ENCODE data around the gene XPNPEP1.
A peak's percentile ranks its signal among the peaks of the same experiment; 100 is the strongest.

XPNPEP1 gene

DNA sequence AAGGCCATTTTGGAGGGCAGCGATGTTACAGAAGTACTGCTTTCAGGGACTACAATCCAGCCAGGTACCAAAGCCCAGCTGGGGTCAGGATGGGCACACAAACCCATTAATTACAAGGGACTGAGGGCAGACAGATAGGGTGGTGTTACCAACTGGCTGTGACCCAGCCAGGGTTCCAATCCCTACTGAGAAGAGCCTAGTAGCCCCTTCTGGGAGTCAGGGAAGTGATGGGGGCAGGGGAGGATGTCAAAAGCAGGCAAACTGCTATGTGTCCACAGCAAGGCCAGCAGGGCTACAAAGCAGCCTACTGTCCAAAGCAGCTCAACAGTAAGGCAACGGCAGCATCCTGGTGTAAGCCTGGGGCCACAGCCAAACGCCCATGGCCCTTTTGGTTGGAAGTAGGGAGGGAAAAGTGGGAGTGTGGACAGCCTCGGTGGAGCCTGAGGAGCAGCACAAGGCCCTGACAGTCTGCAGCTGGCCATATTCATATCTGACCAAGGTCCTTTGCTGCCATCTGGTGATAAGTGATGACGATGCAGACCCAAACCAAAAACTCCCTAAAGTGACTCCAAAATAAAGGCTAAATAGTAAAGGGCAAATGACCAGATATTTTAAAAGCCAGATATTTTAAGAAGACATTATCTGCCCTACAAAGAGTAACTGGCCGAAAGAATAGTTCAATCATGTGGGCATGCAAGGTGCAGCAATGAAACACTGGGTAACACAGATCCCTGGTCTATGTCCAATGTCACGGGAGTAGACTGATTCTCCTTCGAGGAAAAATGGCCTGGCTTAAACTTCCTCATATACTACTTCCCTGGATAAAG is 56.9 kb downstream of the XPNPEP1 start:
- no peak for DNase-seq (ENCODE audit: low read depth, low spot score)

DNA sequence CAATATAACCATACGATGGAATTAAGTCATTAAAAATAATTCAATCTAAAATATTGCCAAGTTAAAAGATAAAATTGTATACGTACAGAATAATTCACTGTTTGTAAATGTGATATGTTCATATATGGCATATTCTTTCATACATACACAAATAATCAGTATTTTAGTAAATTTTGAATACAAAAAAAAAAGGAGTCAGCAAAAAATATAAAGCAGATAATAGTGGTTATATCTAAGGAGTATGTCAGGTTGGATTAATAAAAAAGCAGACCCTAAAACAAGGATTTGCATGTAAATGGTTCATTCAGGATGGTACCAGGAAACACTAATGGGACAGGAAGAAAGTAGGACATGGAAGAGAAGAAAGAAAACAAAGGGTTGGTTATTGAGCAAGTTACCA is 59.5 kb downstream of the XPNPEP1 start:
- DNase-seq (ENCODE audit: low read depth, low spot score) = no peak

DNA sequence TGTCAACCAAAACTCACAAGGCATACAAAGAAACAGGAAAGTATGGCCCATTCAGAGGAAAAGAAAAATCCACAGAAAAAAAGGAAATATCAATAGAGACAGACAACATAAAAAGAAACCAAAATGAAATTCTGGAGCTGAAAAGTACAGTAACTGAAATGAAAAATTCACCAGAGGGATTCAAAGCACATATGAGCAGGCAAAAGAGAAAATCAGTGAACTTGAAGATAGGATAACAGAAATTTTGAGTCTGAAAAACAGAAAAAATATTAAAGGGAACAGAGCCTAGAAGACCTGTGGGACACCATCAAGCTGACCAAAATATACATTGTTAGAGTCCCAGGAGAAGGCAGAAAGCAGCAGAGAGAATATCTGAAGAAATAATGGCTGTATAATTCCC is 60.6 kb downstream of the XPNPEP1 start:
- DNase-seq (ENCODE audit: low read depth, low spot score) = no peak

DNA sequence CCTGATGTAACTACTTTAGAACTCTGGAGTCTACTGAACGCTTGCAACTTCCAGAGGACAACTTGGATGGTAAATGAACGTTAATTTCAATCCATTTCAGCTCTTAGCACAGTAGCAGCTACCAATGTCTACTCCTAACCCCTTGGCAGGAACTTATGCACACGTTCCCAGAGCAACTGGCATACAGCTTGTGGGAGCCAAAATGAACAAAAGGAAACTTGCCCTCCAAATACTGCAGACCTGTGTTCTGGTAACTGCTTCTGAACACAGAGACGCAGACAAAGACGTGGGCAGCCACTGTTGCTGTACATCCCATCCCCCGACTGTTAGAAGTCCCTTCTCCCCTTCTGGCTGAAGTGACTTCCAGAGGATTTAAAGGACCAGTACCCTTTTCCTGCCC is 61.3 kb downstream of the XPNPEP1 start:
- DNase-seq (ENCODE audit: low read depth, low spot score) = no peak

DNA sequence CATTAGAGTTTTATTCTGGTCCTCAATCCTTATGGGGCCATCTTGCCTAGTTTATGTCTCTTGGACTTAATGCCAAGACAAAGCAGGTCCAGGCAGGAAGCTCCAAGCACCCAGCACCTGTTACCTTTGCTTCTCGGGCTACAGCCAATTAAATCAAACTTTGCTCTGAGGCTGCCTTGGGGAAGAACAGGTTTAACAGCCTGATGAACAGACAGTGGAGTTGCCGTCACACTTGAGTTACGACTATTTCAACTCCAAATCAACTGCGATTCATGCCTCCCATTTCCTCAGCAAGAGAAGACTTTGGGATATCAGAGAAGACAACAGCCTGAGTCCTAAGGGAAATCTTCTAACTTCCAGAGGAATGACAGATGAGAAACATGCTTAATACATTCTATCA is 62.2 kb downstream of the XPNPEP1 start:
- DNase-seq (ENCODE audit: low read depth, low spot score) = no peak

DNA sequence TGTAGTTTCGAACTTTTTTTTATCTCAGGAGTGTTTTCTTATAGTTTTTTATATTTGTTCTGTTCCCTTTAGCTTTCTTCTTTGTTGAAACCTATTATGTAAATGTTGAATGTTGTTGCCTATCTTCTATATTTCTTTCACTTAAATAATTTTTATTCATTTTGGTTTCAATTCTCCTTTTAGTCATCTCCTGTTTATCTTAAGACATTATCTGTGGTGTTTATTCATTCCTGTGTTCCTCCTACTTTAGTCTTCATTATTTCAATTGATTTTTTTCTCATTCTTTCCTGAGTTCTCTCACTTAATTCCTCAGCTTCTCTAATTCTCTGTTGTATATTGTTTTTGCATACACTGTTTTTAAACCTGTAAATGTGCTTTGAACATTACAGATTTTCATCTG is 64.1 kb downstream of the XPNPEP1 start:
- DNase-seq (ENCODE audit: low read depth, low spot score) = no peak

DNA sequence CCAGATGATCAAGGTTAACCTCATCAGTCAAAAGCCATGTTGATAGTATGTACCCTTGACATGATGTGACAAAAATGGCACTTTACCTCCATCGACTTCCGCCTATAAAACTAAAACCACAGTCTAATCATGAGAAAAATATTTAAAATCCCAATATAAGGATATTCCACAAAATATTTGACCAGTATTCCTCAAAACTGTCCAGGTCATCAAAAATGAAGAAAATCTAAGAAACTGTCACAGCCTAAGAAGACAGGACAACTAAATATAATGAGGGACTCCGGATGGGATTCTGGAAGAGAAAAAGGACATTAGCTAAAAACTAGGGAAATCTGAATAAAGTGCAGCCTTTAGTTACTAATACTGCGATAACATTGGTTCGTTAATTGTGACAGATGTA is 67.6 kb downstream of the XPNPEP1 start:
- no peak for DNase-seq (ENCODE audit: low read depth, low spot score)

DNA sequence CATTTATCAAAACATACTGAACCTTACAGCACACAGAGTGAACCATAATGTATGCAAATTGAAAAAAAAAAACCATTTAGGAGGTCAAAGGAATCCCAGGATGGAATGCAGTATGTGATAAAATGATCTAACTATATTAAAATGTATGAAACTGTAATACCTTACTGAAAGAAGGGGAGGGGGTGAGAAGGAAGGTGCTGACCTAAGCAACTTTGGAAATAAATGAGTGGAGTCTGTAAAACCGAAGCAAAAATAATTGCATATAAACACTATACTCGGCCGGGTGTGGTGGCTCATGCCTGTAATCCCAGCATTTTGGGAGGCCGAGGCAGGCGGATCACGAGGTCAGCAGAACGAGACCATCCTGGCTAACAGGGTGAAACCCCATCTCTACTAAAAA is 69.4 kb downstream of the XPNPEP1 start:
- DNase-seq (ENCODE audit: low read depth, low spot score) = no peak

DNA sequence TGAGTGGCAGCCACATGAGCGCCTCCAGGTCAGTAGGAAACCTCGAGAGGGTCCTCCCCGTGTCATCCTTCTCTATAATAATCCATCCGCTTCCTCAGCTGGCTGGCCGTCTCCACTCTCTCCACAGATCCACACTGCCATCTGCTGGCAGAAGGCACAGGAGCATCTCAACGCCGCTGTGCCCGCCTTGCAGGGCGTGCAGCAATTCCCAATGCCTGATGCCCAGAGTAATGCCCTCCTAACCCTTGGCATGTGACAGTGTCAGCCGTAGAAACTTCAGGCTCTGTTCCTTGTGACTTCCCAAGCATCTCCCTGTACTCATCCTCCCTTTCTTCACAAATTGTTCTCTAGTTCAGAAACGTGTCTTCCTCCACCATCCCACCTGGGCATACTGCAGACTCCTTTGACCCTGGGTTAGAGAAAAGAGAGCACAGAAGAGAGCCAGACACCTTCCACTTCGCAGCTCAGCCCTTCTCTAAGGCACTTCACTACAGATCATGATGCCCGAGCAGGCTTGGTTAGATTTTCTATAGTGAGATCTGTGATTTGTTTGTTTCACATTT is 70.8 kb downstream of the XPNPEP1 start:
- peak; percentile 55 for DNase-seq (ENCODE audit: low read depth, low spot score)

DNA sequence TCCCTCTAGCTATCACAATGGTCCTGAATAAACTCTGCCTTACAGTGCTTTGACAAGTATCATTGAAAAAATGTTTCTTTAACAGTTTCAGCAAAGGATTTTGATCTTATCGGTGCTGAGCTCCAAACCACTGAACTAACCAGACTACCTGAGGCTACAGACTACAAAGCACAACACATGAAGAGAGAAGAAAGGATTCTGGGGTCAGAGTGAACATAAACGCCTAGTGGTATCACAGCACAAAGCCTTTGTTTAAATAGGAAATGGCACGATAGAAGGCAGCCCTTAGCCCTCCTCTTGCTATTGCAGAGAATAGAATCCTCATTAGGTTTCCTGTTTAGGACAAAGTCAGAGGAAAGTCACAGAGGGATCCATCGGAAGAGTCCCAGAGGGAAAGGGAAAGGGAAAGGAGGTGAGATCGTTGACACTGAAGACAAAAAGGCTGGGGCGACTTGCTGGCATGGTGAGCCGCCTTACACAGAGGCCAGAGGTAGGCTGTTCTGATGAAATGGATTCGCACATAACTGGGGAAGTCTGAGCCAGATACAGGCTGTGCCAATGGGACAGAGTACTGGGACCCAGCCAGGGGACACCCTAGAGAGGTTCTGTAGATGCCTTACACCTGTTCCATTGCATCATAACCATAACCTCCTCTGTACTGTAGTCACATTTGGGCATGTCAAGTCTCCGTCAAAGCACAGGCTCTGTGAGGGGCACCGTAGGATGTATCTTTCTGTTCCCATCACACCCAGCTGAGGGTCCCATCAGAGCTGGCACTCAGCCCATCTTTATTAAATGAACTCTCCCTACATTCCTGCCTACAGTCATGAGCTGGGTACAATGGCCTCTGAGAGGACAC is 71.5 kb downstream of the XPNPEP1 start:
- DNase-seq (ENCODE audit: low read depth, low spot score) = no peak

DNA sequence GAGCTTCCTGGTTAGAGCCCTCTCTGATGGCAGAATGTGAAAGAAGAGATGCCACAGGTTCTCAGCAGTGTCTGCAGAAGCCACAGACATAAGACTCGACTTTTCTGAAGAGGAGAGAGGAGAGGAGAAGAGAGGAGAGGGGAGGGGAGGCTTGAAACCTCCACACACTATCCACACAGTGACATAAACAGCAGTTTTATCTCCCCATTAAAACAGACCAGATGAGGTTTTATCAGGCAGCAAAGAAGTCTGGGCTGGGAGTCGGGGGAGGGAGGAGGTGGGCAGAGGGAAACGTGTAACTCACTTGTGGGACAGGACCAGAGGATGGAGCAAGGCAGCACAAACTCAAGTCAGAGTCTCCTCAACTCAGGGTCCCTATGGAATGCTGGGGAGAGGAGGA is 76.5 kb downstream of the XPNPEP1 start:
- DNase-seq (ENCODE audit: low read depth, low spot score) = no peak

DNA sequence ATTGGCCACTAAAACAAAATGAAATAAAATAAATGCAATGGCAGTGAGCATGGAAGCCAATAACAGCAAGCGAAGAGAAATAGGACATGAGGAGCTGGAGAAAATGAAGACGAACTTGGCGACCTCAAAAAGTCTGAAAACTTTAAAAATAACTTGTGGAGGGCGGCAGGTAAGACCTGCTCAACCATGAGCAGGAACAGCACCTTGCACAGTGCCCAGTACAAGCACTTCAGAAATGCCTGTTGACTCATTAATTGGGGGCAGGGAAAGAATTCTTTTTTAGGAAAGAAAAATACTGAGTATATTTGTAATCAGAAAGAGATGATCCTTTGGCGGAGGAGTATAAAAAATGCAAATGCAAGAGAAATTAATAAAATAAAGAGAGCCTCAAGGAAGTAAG is 78.0 kb downstream of the XPNPEP1 start:
- no peak for DNase-seq (ENCODE audit: low read depth, low spot score)

DNA sequence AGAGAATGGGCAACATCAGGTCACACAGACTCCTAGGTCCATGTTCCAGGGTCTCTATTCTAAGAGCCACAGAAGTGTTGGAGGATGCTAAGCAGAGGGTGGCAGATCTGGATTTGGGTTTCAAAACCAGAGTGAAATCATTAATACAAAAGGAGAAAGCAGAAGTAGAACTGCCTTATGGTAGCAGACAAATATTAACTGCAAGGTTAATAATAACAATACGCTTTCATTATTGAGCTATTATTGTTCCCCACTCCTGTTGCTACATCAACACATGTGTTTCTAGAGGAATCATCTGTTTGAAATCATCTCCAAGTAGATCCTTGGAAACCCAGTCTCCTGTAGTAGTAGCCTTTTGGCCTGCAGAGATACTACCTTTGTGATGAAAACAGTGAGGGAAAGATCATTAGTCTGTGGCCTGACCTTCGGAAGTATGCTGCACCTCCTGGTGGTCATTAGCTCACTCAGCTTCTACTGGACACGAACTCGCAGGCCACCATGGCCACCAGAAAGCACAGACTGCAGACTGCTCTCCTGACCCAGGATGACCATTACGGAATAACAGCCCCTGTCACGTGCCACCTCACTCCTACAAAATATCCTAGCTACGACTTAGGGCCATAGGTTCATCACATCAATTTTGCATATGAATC is 84.6 kb downstream of the XPNPEP1 start:
- no peak for DNase-seq (ENCODE audit: low read depth, low spot score)

DNA sequence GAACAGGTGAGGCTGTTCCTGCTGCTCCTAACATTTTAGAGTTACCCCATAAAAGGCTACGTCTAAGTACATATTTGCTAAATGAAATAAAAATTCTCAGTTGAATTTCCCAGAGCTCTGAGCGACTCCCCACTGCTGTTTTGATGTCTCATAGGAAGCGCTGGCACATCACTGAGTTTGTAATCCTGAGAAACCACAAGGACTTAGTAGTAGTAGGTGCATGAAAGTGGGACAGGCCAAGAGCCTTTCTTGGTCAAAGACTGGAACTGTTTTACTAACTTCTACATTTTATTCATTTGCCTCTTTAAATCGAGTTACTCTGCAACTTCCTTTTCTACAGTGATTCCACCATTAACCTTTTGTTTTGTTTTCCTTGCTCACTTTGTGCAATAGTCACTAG is 85.9 kb downstream of the XPNPEP1 start:
- no peak for DNase-seq (ENCODE audit: low read depth, low spot score)

DNA sequence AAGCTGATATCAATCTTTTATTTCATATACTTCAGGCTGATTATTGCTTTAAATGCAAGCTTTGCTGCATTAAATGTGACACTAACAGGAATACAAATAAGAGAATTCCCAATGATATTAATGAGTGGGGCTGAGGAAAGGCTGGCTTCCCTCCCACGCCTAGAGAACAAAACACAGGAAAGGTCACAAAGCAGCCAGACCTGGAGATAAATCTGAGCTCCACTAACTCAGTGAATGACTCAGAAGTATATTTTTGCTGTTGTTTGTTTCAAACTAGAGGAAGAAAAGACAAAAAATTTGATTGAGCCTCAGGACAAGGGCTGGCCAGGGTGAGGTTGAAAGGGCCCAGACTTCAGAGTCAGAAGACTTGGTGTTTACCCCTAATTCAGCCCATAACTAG is 88.1 kb downstream of the XPNPEP1 start:
- no peak for DNase-seq (ENCODE audit: low read depth, low spot score)

DNA sequence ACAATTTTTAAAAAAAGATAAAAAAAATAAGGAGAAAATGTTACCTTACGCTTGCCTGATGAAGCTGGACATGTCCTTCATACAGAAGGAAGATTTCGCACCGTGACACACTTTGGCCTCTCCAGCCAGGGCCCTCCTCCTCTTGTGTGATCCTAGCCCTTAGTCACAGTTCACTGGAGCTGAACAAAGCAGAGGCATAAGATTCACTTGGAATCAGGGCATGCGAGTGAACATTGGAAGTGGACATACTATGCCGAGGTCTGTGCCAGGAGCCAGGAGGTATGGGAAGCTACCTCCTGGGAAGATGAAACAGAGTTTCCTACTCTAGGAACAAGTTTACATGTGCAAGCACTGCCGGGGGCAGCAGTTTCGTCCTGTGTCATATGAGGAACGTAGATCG is 91.5 kb downstream of the XPNPEP1 start:
- no peak for DNase-seq (ENCODE audit: low read depth, low spot score)

DNA sequence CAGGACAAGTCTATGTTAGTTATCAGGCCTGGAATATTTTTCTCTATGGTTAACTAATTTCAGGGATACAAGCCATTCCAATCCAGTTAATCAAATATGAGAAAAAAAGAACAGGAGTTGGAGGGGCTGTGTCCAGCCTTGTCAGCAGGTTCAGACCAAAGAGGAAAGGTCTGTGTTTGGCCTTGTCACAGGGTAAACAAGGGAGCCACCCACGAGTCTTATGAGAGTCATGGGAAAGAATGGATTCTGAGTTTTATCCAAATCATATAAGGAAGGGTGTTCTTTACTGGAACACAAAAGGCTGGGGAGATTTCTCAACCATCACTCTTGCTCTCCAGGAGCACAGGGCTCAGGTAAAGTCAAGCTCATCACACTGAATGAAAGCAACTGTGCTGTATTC is 99.1 kb downstream of the XPNPEP1 start:
- no peak for DNase-seq (ENCODE audit: low read depth, low spot score)

DNA sequence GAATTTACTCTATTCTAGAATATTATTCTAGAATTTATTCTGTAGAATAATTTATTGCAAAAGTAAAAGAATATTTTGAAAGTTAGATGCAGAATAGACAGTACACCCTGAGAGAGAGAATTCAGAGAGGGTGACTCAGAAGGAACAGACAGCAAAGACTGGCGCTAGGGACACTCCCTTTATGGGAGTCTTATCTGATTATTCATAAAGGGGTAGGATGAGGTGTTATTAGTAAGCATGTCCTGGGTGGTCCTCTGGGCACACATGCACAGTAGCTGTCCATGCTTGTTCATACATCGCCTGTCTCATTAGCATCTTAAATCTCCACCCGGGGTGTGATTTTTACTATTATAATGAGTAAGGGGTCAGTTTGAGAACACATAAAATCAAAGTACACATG is 100.1 kb downstream of the XPNPEP1 start:
- no peak for DNase-seq (ENCODE audit: low read depth, low spot score)

DNA sequence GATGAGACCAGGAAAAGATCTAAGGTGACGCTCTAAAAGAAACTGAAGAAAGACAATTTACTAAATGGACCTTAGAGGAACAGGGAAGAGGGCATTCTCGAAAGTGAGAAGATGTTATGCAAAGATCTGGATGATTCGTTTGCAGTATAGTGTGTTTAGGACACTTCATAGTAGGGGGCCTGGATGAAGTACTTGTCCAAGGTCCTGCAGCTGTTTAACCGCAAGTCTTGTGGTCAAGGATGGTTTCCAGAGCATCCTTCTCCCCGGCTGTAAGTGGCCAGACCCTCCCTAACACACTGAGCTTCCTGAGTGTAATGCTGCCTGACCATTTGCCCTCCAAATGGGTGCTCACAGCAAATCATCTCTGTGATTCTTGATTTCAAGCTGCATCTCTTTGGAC is 101.6 kb downstream of the XPNPEP1 start:
- no peak for DNase-seq (ENCODE audit: low read depth, low spot score)

DNA sequence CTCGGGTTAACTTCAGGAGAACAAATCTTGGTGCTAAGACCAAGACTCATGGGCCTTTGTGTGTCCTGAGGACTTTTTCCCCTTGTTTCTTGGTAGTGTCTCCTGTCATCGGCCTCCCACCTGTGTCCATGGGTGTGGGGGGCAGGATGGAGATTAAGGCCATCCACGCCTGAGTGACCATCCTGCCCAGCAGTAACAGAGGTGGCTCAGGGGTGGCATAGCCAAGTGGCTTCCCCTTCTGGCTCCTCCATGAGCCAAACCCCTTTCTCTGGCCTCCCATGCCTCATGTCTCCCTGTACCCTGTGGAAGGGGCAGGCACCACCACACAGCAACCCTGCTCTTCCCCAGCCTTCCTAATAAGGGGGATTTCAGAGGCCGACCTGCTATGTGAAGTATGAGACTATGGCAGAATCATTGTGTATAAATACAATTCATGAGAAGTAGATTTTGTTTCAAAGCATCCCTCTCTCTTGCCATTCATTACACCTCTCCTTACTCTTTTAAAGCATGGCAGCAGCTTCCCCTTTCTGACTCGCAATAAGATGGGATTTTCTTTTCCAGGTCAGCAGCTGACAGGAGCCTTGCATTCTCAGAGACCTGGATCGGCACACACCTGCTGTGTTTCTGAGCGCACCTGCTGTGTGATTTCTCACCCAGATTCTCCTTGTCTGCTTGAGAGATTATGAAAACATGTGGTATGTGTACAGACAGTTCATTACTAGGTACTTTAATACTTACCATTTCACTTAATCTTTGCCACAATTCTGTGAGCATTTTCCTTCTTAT is 102.5 kb downstream of the XPNPEP1 start:
- no peak for DNase-seq (ENCODE audit: low read depth, low spot score)

DNA sequence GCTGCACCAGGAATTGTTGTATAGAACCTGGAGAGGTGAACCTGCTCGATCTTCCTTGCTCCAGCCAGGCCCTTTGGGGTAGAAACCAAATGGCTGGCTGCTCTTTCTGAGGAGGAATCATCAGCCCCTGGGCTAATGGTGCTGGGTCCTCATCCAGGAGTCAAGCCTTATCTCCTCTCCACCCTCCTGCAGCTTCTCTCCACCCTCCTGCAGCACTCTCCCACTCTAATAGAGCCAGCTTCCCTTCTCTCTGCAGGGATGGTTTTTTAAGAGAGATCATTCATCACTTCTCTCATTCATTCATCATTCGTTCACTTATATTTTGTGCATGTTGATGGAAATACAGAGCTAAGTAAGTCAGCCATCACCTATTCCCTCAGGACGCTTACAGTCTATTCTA is 103.5 kb downstream of the XPNPEP1 start:
- no peak for DNase-seq (ENCODE audit: low read depth, low spot score)

All from activated CD4-positive, CD25-positive, alpha-beta regulatory T cell treated with anti-CD3 and anti-CD28 coated beads, Interleukin-2, amount 50 U/mL, for 16 hours (primary cell).